Activated CD8-positive, alpha-beta memory T cell treated with anti-CD3 and anti-CD28 coated beads, Interleukin-2, amount 50 U/mL, for 1 hour (primary cell): Measurements from ENCODE around the gene TBK1.

ENCODE experiments used
- DNase-seq: peaks from one replicate; pipeline ENCODE4 v3.0.0-alpha.2; 2020; ENCODE audit errors: extremely low read depth

TBK1 gene

DNA sequence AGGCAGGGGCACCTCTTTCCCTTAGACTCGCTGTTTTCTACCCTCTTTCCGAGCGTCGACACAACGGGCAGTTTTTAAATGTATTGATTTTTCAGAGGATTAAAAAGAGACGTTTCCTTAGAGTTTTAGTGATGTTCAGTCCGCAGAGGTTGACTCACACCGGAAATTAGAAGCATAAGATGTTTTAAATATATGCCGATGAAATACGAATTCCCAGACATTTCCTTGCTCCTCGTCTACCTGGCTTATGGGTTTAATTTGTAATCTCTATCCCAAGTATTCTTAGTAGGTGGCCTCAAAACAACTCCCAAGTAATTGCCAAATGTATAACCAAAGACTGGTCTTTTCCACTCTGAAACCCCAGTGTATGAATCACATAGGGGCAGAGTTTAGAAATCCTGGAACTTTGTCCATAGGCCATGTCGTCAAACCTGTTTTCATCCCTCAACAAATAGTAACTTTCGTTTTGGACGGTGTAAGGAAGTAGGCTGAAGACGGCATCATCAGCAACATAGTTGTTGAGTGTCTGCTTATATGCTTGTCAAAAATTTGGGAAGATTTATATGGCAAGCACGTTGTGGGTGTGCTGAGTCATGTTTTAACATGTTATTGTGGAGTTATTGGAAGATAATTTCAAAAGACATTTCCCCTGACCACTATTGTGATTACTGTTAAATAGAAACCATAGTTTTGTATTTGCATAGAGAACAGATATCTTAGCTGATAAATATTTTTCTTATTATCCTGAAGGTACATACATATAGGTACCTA, 824 bp downstream of the TBK1 start:
- no peak for DNase-seq

- DNase-seq: no peak
Measured at GRCh38 chr12:64455506-64455905, 3.6 kb downstream of the TBK1 start.

DNA sequence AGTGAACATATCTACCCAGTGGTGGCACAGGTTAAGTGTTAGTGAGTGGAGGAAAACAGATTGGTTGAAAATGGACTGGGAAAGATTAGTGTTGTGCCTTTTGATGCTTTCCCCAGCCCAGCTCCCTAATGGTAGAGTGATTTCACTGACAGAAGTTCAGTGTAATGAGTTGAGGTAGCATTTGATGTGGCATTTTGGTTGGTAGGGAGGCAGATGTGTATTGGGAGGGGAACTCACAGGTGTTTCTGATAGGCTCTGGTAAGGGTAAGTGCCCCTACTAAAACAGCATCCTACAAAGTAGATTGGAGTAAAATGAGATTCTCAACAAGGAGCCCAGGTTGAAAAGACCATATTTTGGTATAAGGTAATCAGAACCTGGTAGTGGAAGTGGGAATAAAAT, 4.2 kb downstream of the TBK1 start:
- DNase-seq: no peak

DNA sequence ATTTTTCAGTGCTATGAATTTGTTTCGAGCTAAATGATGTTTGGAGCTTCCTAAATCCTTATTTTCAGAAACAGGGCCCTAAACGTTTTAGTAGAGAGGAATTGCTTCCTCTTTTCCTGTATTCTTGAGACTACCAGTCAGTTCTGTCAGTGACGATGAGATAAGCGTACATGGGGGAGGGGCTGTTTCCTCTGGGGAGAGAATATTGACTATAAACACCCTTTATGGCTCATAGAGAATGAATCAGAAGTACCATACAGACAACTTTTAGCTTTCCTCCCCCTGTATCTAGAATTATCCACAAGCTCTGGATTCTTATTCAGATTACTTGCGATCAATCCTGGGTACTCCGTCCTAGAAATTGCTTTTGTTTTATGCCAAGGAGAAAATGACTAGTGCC, 5.1 kb downstream of the TBK1 start:
- DNase-seq: no peak

- DNase-seq: no peak
Measured at GRCh38 chr12:64457466-64457865, 5.5 kb downstream of the TBK1 start.

DNA sequence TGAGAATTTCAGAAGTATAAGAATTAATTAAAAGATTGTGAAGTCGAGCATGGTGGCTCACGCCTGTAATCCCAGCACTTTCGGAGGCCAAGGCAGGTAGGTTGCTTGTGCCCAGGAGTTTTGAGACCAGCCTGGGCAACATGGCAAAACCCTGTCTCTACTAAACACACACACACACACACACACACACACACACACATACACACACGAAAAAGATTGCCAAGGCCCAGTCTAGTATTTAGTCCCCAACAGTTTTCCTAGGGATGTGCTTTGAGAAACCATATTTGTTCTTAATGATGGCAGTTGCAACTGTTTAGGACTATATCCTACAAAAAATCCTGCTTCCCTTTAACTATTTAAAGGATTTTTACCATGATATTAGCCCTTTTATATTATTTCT, 6.0 kb downstream of the TBK1 start:
- no peak for DNase-seq

DNA sequence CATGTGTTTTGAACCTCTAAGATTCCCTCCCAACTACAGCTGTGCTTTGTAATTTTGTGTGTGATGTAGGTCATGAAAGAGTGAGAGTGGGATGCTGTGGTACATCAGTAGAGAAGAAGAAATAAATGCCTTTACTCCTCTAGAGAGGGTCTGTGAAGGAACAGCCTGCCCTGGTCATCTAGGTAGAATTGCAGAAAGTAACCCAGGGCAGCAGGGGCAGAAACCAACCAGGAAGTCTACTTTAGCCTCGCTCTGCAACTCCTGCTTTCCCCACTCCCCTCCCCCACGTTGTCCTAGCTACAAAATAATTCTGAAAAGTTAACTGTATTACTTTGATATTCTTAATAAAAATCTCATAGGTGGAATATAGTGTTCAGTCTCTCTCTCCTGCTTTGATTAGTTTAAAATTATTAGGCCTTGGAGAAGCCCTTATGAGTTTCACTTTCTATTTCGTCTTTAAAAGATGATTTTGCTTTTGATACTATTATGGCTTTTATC, 7.5 kb downstream of the TBK1 start:
- DNase-seq: no peak

GRCh38 chr12:64461634-64462414, 9.9 kb downstream of the TBK1 start:
- no peak for DNase-seq

- DNase-seq: no peak
Measured at GRCh38 chr12:64466178-64466577, 14.3 kb downstream of the TBK1 start.

DNA sequence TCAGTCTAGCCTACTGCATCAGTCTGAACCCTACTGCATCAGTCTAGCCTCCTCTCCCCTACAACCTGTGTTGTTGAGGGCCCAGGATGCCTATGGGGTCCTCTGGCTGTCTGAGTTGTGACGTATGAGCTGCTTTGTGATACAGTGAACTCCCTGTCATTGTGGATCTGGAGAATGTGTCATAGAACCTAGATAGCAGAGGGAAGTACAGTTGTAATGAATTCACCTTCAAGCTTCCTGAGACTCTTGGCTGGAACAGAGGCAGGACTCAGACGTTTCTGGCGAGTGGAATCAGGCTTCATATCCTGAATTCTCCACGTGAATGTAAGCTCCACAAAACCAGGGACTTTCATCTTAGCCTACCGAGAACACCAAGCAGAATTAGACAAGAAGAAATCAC, 17.0 kb downstream of the TBK1 start:
- no peak for DNase-seq

GRCh38 chr12:64469455-64470142, 17.7 kb downstream of the TBK1 start:
- DNase-seq: no peak

GRCh38 chr12:64470495-64470894, 18.6 kb downstream of the TBK1 start:
- DNase-seq: no peak

- no peak for DNase-seq
Measured at GRCh38 chr12:64473176-64473575, 21.3 kb downstream of the TBK1 start.

DNA sequence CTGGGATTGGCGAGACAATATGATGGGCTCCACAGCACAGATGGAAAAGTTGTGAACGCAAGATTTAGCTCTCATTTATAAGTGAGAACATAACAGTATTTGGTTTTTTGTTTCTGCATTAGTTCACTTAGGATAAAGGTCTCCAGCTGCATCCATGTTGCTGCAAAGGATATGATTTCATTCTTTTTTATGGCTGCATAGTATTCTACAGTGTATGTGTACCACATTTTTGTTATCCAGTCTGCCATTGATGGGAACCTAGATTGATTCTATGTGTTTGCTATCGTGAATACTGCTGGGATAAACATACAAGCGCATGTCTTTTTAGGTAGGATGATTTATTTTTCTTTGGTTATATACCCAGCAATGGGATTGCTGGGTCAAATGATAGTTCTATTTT, 23.6 kb downstream of the TBK1 start:
- DNase-seq: no peak

- DNase-seq: no peak
Measured at GRCh38 chr12:64476844-64477243, 24.9 kb downstream of the TBK1 start.

- DNase-seq: no peak
Measured at GRCh38 chr12:64478661-64479060, 26.7 kb downstream of the TBK1 start.

DNA sequence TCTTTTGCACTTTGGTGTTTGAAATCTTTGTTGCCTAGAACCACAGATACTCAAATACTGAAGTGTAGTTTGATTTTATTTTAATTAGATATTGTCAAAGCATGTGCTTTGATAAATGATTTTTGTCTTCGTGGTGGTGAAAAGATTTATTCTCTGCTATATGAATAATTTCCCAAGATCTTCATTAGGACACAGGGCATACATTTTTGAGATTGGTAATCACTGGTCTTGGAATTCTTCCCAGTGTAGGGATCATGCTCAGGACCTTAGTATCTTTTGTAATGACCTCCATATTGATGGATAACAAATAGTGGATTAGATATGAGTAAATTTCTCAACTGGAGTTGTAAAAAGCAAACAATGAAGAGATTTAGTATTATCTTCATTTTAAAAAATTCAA, 28.2 kb downstream of the TBK1 start:
- DNase-seq: no peak

GRCh38 chr12:64486657-64487056, 34.7 kb downstream of the TBK1 start:
- no peak for DNase-seq

- no peak for DNase-seq
Measured at GRCh38 chr12:64491718-64492117, 39.8 kb downstream of the TBK1 start.

GRCh38 chr12:64493513-64493912, 41.6 kb downstream of the TBK1 start:
- no peak for DNase-seq

GRCh38 chr12:64494998-64495729, 43.2 kb downstream of the TBK1 start:
- no peak for DNase-seq

DNA sequence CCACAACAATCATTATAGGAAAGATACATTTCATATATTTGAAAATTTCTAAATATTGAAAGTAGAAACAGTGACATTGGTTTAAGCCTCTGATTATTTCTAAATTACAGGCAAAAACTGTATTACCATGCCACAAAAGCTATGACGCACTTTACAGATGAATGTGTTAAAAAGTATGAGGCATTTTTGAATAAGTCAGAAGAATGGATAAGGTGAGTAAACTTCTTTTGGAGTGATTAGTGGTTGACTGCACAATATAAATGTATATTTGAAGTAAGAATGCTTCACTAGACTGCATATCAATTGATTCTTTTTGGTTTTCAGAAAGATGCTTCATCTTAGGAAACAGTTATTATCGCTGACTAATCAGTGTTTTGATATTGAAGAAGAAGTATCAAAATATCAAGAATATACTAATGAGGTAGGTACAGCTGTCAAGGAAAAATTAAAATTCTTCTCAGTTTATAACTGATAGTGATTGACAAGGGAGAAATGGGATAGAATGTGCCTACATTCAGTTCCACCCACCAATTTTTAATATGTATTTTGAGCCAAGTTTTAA, 45.0 kb downstream of the TBK1 start:
- DNase-seq: no peak
